Measurements from ENCODE around the gene MAPK8IP3. TPM values are rescaled to one million over a fixed set of nuclear protein-coding genes. Genes with fewer than 3 reads are reported as not detected.

MAPK8IP3 gene
- total RNA-seq, 1 donor from 2014 or later: 32.6 TPM

- no peak for DNase-seq (ENCODE audit: low read depth)
- H3K4me3 ChIP-seq (ENCODE audit: low read depth, low read length): no peak overlapping the region
- no peaks in the 10 kb centered on the region for H3K27me3 ChIP-seq (ENCODE audit: control insufficient read depth, insufficient read depth, low read length)
- peaks cover 1% of the 10 kb centered on the region for H3K36me3 ChIP-seq (ENCODE audit: control insufficient read depth, insufficient read depth, low read length)
- TF ChIP-seq, protein P1, sequence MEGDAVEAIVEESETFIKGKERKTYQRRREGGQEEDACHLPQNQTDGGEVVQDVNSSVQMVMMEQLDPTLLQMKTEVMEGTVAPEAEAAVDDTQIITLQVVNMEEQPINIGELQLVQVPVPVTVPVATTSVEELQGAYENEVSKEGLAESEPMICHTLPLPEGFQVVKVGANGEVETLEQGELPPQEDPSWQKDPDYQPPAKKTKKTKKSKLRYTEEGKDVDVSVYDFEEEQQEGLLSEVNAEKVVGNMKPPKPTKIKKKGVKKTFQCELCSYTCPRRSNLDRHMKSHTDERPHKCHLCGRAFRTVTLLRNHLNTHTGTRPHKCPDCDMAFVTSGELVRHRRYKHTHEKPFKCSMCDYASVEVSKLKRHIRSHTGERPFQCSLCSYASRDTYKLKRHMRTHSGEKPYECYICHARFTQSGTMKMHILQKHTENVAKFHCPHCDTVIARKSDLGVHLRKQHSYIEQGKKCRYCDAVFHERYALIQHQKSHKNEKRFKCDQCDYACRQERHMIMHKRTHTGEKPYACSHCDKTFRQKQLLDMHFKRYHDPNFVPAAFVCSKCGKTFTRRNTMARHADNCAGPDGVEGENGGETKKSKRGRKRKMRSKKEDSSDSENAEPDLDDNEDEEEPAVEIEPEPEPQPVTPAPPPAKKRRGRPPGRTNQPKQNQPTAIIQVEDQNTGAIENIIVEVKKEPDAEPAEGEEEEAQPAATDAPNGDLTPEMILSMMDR (IDR thresholded peaks at IDR 0.05; ENCODE audit: insufficient read depth, low read length, poor library complexity, severe bottlenecking): no peak
Measured at GRCh38 chr16:1816396-1817275, 110.6 kb downstream of the MAPK8IP3 start.

DNA sequence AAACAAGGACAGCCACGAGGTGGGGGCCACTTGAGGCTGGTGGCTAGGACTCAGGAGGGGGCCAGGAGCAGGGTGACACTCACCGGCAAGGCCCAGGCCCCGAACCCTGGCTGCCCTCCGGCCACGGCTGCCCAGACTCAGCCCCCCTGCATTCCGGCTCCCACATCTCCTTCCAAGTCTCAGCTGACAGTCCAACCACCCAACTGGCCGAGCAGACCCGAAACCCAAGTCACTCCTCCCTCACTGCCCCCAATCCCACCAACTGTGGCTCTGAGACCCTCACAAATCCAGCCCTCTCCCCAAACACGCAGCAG is 111.2 kb downstream of the MAPK8IP3 start:
- Histone ChIP-seq H3K4me3 (ENCODE audit: low read depth, low read length) (no peak overlapping the region), H3K36me3 (ENCODE audit: control insufficient read depth, insufficient read depth, low read length) (peaks cover 1% of the 10 kb centered on the region), H3K27me3 (ENCODE audit: control insufficient read depth, insufficient read depth, low read length) (no peaks in the 10 kb centered on the region)
- TF ChIP-seq, protein P1 (IDR thresholded peaks at IDR 0.05; ENCODE audit: insufficient read depth, low read length, poor library complexity, severe bottlenecking): no peak
- DNase-seq (ENCODE audit: low read depth): no peak

DNA sequence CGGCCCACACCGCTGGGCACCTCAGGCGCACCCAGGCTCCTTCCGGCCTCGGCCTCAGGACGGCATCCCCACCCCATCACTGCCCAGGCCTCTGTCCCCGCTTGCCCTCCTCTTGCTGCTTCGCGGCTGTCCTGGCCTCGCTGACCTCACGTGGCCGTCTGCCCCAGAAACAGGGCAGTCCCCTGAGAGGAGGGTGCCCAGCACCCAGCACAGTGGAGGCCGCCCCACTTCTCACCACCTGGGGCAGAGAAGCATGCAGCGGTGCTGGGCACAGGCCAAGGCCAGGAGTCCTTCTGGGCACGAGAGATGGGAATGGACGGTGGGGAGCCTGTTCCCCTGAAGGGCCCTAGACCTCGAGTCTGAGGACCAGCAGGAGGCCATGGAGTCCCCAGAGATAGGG is 111.7 kb downstream of the MAPK8IP3 start:
- DNase-seq (ENCODE audit: low read depth): no peak
- Histone ChIP-seq H3K4me3 (ENCODE audit: low read depth, low read length) (no peak overlapping the region), H3K36me3 (ENCODE audit: control insufficient read depth, insufficient read depth, low read length) (peaks cover 1% of the 10 kb centered on the region), H3K27me3 (ENCODE audit: control insufficient read depth, insufficient read depth, low read length) (no peaks in the 10 kb centered on the region)
- TF ChIP-seq, protein P1 (IDR thresholded peaks at IDR 0.05; ENCODE audit: insufficient read depth, low read length, poor library complexity, severe bottlenecking): no peak

DNA sequence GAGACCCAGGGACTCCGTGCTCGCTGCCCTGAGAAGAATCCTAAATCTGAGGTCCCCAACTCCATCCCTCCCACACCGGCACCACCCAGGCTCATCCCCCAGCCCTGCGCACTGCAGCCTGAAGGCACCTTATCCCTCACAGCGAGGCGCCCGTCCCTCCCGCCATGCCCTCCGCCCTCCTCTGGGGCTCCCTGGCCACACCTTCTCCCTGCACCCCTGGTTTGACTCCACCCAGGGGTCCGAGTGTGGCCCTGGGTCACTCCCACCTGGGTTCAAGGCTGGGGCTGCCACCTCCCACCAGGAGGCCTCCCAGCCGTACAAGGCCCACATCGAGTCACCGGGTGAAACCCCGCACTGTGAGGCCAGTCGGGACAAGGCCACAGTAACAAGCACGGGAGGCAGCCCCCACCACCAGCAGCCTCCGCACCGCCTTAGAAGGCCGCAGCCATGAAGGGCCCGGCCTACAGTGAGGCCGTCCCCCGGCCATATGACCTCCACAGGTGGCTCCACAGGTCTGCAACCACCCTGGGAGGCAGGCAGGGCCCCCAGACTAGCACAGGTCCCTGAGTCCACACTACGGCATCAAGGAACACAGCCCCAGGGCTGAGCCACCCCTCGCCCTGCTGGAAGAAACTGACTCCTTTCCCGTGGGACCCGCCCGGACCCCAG is 112.3 kb downstream of the MAPK8IP3 start:
- H3K4me3 ChIP-seq (ENCODE audit: low read depth, low read length): no peak overlapping the region
- H3K36me3 ChIP-seq (ENCODE audit: control insufficient read depth, insufficient read depth, low read length): peaks cover 1% of the 10 kb centered on the region
- DNase-seq (ENCODE audit: low read depth): no peak
- TF ChIP-seq, protein P1 (IDR thresholded peaks at IDR 0.05; ENCODE audit: insufficient read depth, low read length, poor library complexity, severe bottlenecking): no peak
- H3K27me3 ChIP-seq (ENCODE audit: control insufficient read depth, insufficient read depth, low read length): no peaks in the 10 kb centered on the region

DNA sequence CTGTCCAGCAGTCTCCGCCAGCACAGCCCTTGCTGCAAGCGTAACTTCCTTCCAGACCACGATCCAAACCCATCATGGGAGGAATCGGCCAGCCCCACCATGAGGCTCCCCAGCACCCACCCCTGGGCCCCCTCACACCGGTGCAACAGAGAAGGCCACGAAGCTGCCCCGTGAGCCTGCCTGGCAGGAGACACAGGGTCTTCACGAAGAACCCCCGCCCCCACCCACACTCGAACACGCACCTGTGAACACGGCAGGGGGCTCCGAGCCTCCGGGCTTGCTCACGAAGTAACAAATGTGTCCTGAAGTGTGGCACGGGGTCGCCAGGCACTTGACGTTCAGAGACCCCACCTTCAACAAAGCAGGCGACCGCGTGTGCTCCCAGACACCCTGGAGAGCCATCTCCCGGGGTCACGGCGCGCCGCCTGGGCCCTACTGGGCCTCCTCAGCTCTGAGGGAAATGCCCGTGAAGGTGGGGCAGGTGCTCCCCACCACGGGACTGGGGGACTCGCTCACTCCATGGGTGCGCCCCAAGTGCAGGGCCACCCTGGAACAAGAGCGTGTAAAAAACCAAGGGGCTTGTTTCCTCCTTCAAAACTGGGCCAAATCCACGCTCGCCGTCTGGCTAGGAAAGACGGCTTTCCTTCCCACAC is 113.0 kb downstream of the MAPK8IP3 start:
- TF ChIP-seq, protein P1 (IDR thresholded peaks at IDR 0.05; ENCODE audit: insufficient read depth, low read length, poor library complexity, severe bottlenecking): no peak
- no peak for DNase-seq (ENCODE audit: low read depth)
- H3K4me3 ChIP-seq (ENCODE audit: low read depth, low read length): no peak overlapping the region
- no peaks in the 10 kb centered on the region for H3K27me3 ChIP-seq (ENCODE audit: control insufficient read depth, insufficient read depth, low read length)
- H3K36me3 ChIP-seq (ENCODE audit: control insufficient read depth, insufficient read depth, low read length): peaks cover 1% of the 10 kb centered on the region
